ENCODE data around the gene GSK3B.

GSK3B gene

DNA sequence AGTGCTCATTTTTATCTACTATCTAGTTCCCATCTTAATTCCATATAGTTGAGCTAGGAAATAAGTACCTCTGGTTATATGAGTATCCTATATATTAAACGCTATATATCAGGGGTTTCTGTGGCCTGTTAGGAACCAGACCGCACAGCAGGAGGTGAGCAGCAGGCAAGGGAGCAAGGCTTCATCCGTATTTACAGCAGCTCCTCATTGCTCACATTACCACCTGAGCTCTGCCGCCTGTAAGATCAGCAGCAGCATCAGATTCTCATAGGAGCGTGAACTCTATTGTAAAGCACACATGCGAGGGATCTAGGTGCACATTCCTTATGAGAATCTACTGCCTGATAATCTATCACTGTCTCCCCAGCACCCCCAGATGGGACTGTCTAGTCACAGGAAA is 23.0 kb downstream of the GSK3B start:
- no peak overlapping the region for H3K9ac ChIP-seq (ENCODE audit: low read length)
- H3K36me3 ChIP-seq (replicated peaks; ENCODE audit: insufficient read depth, low read length), result no peaks in the 10 kb centered on the region; the same call in 1 of the 2 replicates
- no peak overlapping the region for H3K4me3 ChIP-seq (ENCODE audit: low read length)
- no peaks in the 10 kb centered on the region for H3F3A ChIP-seq (ENCODE audit: insufficient read depth, low read length)
- H3K4me1 ChIP-seq (ENCODE audit: low read length), result peaks cover 6% of the 10 kb centered on the region; the same call in 1 of the 2 replicates
- peaks cover 98% of the 10 kb centered on the region for H3K79me2 ChIP-seq (ENCODE audit: low read length)
- no peaks in the 10 kb centered on the region for H3K9me2 ChIP-seq (replicated peaks; ENCODE audit: insufficient read depth, low read length)
- no peak overlapping the region for H3K27ac ChIP-seq (ENCODE audit: low read length)
- DNase-seq, result no peak
- H3K27me3 ChIP-seq (replicated peaks; ENCODE audit: insufficient read depth, low read length), result no peaks in the 10 kb centered on the region
- H3K4me2 ChIP-seq (ENCODE audit: low read depth, low read length), result no peak overlapping the region
- H3K9me3 ChIP-seq (replicated peaks; ENCODE audit: insufficient read depth, low read length), result no peaks in the 10 kb centered on the region
- TF ChIP-seq EZH2 (optimal IDR thresholded peaks at IDR 0.05; ENCODE audit: low read depth, low read length), result no peak
- TF ChIP-seq EZH2phosphoT487 (IDR thresholded peaks at IDR 0.05; ENCODE audit: low read length), result no peak
- TF ChIP-seq, protein P1, sequence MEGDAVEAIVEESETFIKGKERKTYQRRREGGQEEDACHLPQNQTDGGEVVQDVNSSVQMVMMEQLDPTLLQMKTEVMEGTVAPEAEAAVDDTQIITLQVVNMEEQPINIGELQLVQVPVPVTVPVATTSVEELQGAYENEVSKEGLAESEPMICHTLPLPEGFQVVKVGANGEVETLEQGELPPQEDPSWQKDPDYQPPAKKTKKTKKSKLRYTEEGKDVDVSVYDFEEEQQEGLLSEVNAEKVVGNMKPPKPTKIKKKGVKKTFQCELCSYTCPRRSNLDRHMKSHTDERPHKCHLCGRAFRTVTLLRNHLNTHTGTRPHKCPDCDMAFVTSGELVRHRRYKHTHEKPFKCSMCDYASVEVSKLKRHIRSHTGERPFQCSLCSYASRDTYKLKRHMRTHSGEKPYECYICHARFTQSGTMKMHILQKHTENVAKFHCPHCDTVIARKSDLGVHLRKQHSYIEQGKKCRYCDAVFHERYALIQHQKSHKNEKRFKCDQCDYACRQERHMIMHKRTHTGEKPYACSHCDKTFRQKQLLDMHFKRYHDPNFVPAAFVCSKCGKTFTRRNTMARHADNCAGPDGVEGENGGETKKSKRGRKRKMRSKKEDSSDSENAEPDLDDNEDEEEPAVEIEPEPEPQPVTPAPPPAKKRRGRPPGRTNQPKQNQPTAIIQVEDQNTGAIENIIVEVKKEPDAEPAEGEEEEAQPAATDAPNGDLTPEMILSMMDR (IDR thresholded peaks at IDR 0.05; ENCODE audit: low read length), result no peak
- peaks cover 35% of the 10 kb centered on the region for H4K20me1 ChIP-seq (ENCODE audit: insufficient read depth, low read length)
- no peak overlapping the region for H2AFZ ChIP-seq (ENCODE audit: low read length)

DNA sequence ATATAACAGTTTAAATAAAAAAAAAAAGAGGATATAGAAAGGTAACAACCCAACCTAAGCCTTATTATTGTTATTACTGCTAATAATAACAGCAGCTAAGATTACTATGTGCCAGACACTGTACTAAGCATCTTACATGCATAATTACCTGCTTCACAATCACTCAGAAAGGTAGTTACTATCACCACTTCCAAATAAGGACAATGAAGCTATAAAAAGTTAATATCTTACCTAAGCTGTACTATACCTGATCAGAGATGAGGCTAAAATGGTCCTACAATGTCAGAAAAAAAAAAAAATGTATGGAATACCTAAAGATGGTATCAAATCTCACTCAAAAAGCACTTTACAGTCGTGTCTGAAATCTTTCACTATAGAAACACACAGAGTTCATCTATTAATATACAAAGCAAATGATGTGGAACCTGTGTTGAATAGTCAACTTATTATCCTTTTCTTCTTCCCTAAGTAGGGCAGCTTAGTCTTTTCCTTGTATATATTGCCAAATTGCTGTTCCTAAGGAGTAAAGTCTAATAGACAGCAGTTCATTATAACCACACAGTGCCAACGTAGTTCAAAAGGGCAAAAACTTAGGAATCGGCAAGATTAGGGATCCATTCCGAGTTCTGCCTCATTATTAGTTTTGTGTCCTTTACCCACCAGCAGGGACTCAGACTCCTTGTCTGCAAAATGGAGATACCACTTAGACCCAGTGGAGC is 23.8 kb downstream of the GSK3B start:
- Histone ChIP-seq H3K36me3 (replicated peaks; ENCODE audit: insufficient read depth, low read length) (no peaks in the 10 kb centered on the region; the same call in 1 of the 2 replicates), H3K9me2 (replicated peaks; ENCODE audit: insufficient read depth, low read length) (no peaks in the 10 kb centered on the region), H4K20me1 (ENCODE audit: insufficient read depth, low read length) (peaks cover 38% of the 10 kb centered on the region), H3K4me2 (ENCODE audit: low read depth, low read length) (no peak overlapping the region), H3K9me3 (replicated peaks; ENCODE audit: insufficient read depth, low read length) (no peaks in the 10 kb centered on the region), H3F3A (ENCODE audit: insufficient read depth, low read length) (no peaks in the 10 kb centered on the region), H3K4me1 (ENCODE audit: low read length) (peaks cover 6% of the 10 kb centered on the region; the same call in 1 of the 2 replicates), H2AFZ (ENCODE audit: low read length) (no peak overlapping the region), H3K4me3 (ENCODE audit: low read length) (no peak overlapping the region), H3K79me2 (ENCODE audit: low read length) (peaks cover 98% of the 10 kb centered on the region), H3K27ac (ENCODE audit: low read length) (no peak overlapping the region), H3K27me3 (replicated peaks; ENCODE audit: insufficient read depth, low read length) (no peaks in the 10 kb centered on the region), H3K9ac (ENCODE audit: low read length) (no peak overlapping the region)
- TF ChIP-seq EZH2phosphoT487 (IDR thresholded peaks at IDR 0.05; ENCODE audit: low read length) (no peak), EZH2 (optimal IDR thresholded peaks at IDR 0.05; ENCODE audit: low read depth, low read length) (no peak)
- TF ChIP-seq, protein P1 (IDR thresholded peaks at IDR 0.05; ENCODE audit: low read length), result no peak
- DNase-seq, result no peak

DNA sequence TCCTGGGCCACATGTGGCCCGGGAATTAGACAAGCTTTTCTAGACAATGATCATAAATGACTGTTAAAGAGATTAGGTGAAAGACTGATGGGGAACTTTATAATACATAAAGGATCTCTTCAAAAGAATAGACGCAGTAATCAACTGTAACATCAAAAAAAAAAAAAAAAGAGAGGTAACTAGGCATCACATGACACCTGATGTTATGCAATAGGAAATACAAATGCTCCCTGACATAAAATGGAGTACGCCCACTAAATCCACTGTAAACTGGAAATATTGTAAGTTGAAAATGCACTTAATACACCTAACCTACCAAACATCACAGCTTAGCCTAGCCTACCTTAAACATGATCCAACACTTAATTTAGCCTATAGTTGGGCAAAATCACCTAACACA is 27.2 kb downstream of the GSK3B start:
- no peak overlapping the region for H3K27ac ChIP-seq (ENCODE audit: low read length)
- H2AFZ ChIP-seq (ENCODE audit: low read length), result no peak overlapping the region
- no peaks in the 10 kb centered on the region for H3K4me1 ChIP-seq (ENCODE audit: low read length)
- no peaks in the 10 kb centered on the region; the same call in 1 of the 2 replicates for H3K36me3 ChIP-seq (replicated peaks; ENCODE audit: insufficient read depth, low read length)
- DNase-seq, result no peak
- no peak overlapping the region for H3K4me2 ChIP-seq (ENCODE audit: low read depth, low read length)
- no peaks in the 10 kb centered on the region for H3K27me3 ChIP-seq (replicated peaks; ENCODE audit: insufficient read depth, low read length)
- H3K4me3 ChIP-seq (ENCODE audit: low read length), result no peak overlapping the region
- H3K9me2 ChIP-seq (replicated peaks; ENCODE audit: insufficient read depth, low read length), result no peaks in the 10 kb centered on the region
- peaks cover 97% of the 10 kb centered on the region for H3K79me2 ChIP-seq (ENCODE audit: low read length)
- H4K20me1 ChIP-seq (ENCODE audit: insufficient read depth, low read length), result peaks cover 54% of the 10 kb centered on the region
- no peak overlapping the region for H3K9ac ChIP-seq (ENCODE audit: low read length)
- H3K9me3 ChIP-seq (replicated peaks; ENCODE audit: insufficient read depth, low read length), result no peaks in the 10 kb centered on the region
- no peaks in the 10 kb centered on the region for H3F3A ChIP-seq (ENCODE audit: insufficient read depth, low read length)
- TF ChIP-seq EZH2 (optimal IDR thresholded peaks at IDR 0.05; ENCODE audit: low read depth, low read length), result no peak
- TF ChIP-seq, protein P1 (IDR thresholded peaks at IDR 0.05; ENCODE audit: low read length), result no peak
- TF ChIP-seq EZH2phosphoT487 (IDR thresholded peaks at IDR 0.05; ENCODE audit: low read length), result no peak
